Uterus (tissue), 4 donors: ENCODE data around the gene SPSB3. TPM values are rescaled to one million over a fixed set of nuclear protein-coding genes. Genes with fewer than 3 reads are reported as not detected.

Experiments used
- DNase-seq, 2 donors: peaks; one replicate each; pipeline ENCODE4 v3.0.0-alpha.2; 2019 to 2020
- H3K27ac ChIP-seq, 2 donors: fragments of 200-600 bp; sonication (generic); 1 replicate in 1 of 2; 2 replicates in 1 of 2; pipeline ENCODE4 v1.5.1; 2016 to 2018
- H3K27me3 ChIP-seq, 2 donors: fragments of 200-600 bp; sonication (generic); one replicate each; pipeline ENCODE4 v1.5.1; 2018 to 2019; ENCODE audit warnings: control low read depth in 1 of 2
- H3K36me3 ChIP-seq, 2 donors: fragments of 200-600 bp; sonication (generic); one replicate each; pipeline ENCODE4 v1.5.1; 2019; ENCODE audit warnings: control low read depth in 1 of 2
- H3K4me1 ChIP-seq, 2 donors: fragments of 200-600 bp; sonication (generic); one replicate each; pipeline ENCODE4 v1.5.1; 2018 to 2019; ENCODE audit warnings: control low read depth in 1 of 2
- H3K4me3 ChIP-seq, 2 donors: fragments of 200-600 bp; sonication (generic); 1 replicate in 1 of 2; 2 replicates in 1 of 2; pipeline ENCODE4 v1.5.1; 2018 to 2019; ENCODE audit warnings: mild to moderate bottlenecking in 1 of 2
- H3K9me3 ChIP-seq, 2 donors: fragments of 200-600 bp; sonication (generic); one replicate each; pipeline ENCODE4 v1.5.1; 2019; ENCODE audit warnings: control low read depth in 1 of 2
- CTCF ChIP-seq, 4 experiments: fragments of 200-600 bp in 2 of 4; fragments of 450-650 bp in 2 of 4; sonication (generic) in 2 of 4; IDR thresholded peaks; one replicate each; pipeline ENCODE4 v1.5.1; 2016 to 2019; ENCODE audit warnings: antibody characterized with exemption in 4 of 4, mild to moderate bottlenecking in 2 of 4, moderate library complexity in 1 of 4
- POLR2A ChIP-seq, 2 donors: fragments of 450-650 bp; IDR thresholded peaks; one replicate each; pipeline ENCODE4 v1.6.1; 2016; ENCODE audit warnings: antibody characterized with exemption in 2 of 2, mild to moderate bottlenecking in 1 of 2, moderate library complexity in 1 of 2
- intact Hi-C: fragments of 100-400 bp; cut with DNase I; formaldehyde crosslinking; loops from one replicate; pipeline ENCODE4 v1.15.1; 2023; ENCODE audit warnings: low total_unique reads
- microRNA-seq: library from miRNA; unstranded; fragments of <30 nt; microRNA quantifications from one replicate; pipeline ENCODE4, GENCODE V29; 2016; ENCODE audit warnings: borderline microRNAs expressed, borderline replicate concordance
- small RNA-seq: library from RNA; depleted of rRNA; stranded (forward); fragments of <200 nt; gene quantifications from one replicate; pipeline ENCODE3, GENCODE V24; 2016
- total RNA-seq, 4 donors: library from RNA; depleted of rRNA in 3 of 4; stranded (reverse); fragments of >200 nt in 3 of 4; gene quantifications; one replicate each; pipeline versions ENCODE4 v1.1.0 to v1.2.4, GENCODE V29; 2014 to 2023
- donor health status: DM: yes; HTN: yes; CAD: no.

SPSB3 gene
- total RNA-seq, 4 donors from 2014 or later = 24.8 to 67.4 (median 55.8) TPM

DNA sequence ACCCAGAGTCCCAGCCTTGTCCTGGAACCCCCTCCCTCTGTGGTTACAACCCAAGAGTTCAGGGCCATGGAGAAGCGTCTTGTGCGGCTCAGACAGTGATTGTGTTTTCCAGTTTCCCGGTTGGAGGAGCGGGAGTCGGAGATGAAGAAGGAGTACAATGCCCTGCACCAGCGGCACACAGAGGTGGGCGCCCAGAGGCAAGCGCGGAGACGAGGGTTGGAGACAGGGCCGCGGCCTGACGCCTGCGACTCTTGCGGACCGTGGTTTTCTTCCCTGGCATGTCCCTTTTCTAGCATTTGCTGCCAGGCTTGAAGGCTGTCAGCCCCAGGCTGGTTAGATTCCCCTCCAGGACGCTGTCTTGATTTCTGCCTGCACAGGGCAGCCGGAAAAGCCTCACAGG is 53.3 kb downstream of the SPSB3 start:
- H3K4me3 ChIP-seq = no peak overlapping the region
- no peaks in the 10 kb centered on the region for H3K4me1 ChIP-seq
- intact Hi-C loops = no loop called here
- TF ChIP-seq CTCF (IDR thresholded peaks at IDR 0.05) (no peak), POLR2A (IDR thresholded peaks at IDR 0.05) (no peak)
- H3K27ac ChIP-seq = no peak overlapping the region
- no peak for DNase-seq
- H3K9me3 ChIP-seq = no peaks in the 10 kb centered on the region
- no peaks in the 10 kb centered on the region for H3K36me3 ChIP-seq
- H3K27me3 ChIP-seq = no peaks in the 10 kb centered on the region

DNA sequence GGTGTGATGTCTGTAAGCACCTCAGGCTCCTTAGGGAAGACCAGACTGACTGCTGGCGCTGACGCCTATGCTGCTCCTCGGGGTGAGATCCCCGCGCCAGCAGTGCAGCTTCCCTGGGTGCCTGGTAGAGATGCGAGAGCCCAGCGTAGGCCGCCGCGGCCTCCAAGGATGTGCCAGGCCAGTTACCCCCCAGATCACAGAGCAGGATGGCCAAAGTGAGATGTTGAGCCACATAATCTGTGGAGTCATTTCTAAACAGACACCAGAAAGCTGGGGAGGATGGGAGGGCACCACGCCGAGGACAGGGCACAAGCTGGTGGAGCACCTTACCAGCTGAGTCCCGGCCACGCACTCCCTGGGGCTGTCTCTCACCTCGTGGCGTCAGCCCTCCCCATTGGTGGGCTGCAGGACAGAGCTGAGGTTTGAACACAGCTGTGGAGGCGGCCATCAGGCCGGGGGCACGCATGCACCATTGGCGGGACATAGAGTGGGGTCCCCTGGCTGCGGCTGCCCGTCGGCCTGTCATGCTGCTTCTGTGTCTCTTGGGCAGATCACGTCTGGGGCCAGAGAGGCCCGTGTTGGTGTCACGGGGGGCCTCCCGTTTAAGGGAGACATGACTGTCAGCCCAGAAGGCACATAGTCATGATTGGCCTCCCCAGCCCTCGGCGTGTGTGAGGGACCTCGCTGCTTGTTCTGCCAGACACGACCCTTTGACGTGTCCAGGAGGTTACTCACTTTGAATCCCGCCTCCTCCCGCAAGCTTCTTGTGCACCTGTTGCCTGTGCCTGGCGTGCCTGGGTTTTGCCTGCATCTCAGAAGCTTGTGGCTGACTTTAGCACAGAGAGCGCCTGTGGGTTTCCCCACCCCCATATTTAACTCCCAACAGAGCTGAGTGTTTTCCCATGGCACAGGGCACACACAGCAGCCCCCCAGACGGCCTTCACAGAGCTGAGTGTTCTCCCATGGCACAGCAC is 54.4 kb downstream of the SPSB3 start:
- Histone ChIP-seq H3K9me3 (no peaks in the 10 kb centered on the region), H3K36me3 (no peaks in the 10 kb centered on the region), H3K27ac (no peak overlapping the region), H3K4me1 (no peaks in the 10 kb centered on the region), H3K27me3 (no peaks in the 10 kb centered on the region), H3K4me3 (no peak overlapping the region)
- no peak for DNase-seq
- intact Hi-C loops = no loop called here
- TF ChIP-seq POLR2A (IDR thresholded peaks at IDR 0.05) = no peak
- TF ChIP-seq CTCF (IDR thresholded peaks at IDR 0.05) = no peak

Small RNAs within 50 kb of the gene (microRNA-seq; reads per million reads assigned to microRNA genes)
- 1.5 reads per million for gene MIR3177

Small RNAs within 50 kb of the gene (small RNA-seq; reads per million reads assigned to genes)
- not detected for gene MIR3177

Other genes with a start within 250 kb of the SPSB3 start
- 10 to 100 TPM; 24.8 to 45.3 (median 39.3) TPM for gene TMEM204, start 248.9 kb downstream of the SPSB3 start, total RNA-seq
- 10 to 100 TPM in 3 of 4 donors, 1 to 10 TPM in 1; 6.2 to 68.2 (median 34.1) TPM for gene IFT140, start 170.5 kb downstream of the SPSB3 start, total RNA-seq
- gene CRAMP1, start 170.2 kb downstream of the SPSB3 start, total RNA-seq = 10 to 100 TPM in 2 of 4 donors, 1 to 10 TPM in 2; 2.6 to 25.5 (median 8.6) TPM
- gene JPT2, start 104.3 kb downstream of the SPSB3 start, total RNA-seq = 10 to 100 TPM; 10.6 to 59.0 (median 39.6) TPM
- gene MAPK8IP3, start 76.4 kb downstream of the SPSB3 start, total RNA-seq = 100 to 1,000 TPM in 1 of 4 donors, 10 to 100 TPM in 3; 17.4 to 113 (median 77.8) TPM
- 100 to 1,000 TPM in 1 of 4 donors, 10 to 100 TPM in 3; 35.3 to 208 (median 59.7) TPM for gene NME3, start 11.0 kb downstream of the SPSB3 start, total RNA-seq
- 10 to 100 TPM in 2 of 4 donors, 1 to 10 TPM in 2; 2.6 to 28.2 (median 8.0) TPM for gene EME2, start 9.8 kb downstream of the SPSB3 start, total RNA-seq
- 100 to 1,000 TPM in 1 of 4 donors, 10 to 100 TPM in 3; 37.3 to 158 (median 52.5) TPM for gene MRPS34, start 9.4 kb downstream of the SPSB3 start, total RNA-seq
- 10 to 100 TPM; 40.5 to 54.6 (median 47.2) TPM for gene NUBP2, start 389 bp upstream of the SPSB3 start, total RNA-seq
- gene IGFALS, start 11.1 kb upstream of the SPSB3 start, total RNA-seq = 1 to 10 TPM in 1 of 4 donors, under 1 TPM in 1, not detected in 2; 0.49 to 1.2 TPM
- gene HAGH, start 44.3 kb upstream of the SPSB3 start, total RNA-seq = 10 to 100 TPM; 22.9 to 75.3 (median 34.0) TPM
- 100 to 1,000 TPM in 1 of 4 donors, 10 to 100 TPM in 2, 1 to 10 TPM in 1; 3.5 to 115 (median 22.2) TPM for gene FAHD1, start 44.6 kb upstream of the SPSB3 start, total RNA-seq
- gene MEIOB, start 89.6 kb upstream of the SPSB3 start, total RNA-seq = under 1 TPM in 2 of 4 donors, not detected in 2; 0.48 to 0.76 TPM
- gene HS3ST6, start 135.8 kb upstream of the SPSB3 start, total RNA-seq = not detected
- gene MSRB1, start 160.6 kb upstream of the SPSB3 start, total RNA-seq = 10 to 100 TPM in 2 of 4 donors, 1 to 10 TPM in 2; 5.6 to 21.2 (median 11.9) TPM
- under 1 TPM in 1 of 4 donors, not detected in 3; 0.14 TPM for gene RPL3L, start 172.1 kb upstream of the SPSB3 start, total RNA-seq
- 100 to 1,000 TPM in 1 of 4 donors, 10 to 100 TPM in 3; 50.1 to 532 (median 78.0) TPM for gene NDUFB10, start 177.0 kb upstream of the SPSB3 start, total RNA-seq
- gene RPS2, start 182.3 kb upstream of the SPSB3 start, total RNA-seq = 1,000 to 10,000 TPM in 3 of 4 donors, 100 to 1,000 TPM in 1; 982 to 2,205 (median 1,458) TPM
- gene RNF151, start 184.3 kb upstream of the SPSB3 start, total RNA-seq = not detected
- gene TBL3, start 189.5 kb upstream of the SPSB3 start, total RNA-seq = 10 to 100 TPM in 3 of 4 donors, 1 to 10 TPM in 1; 4.1 to 46.6 (median 27.4) TPM
- 1 to 10 TPM in 1 of 4 donors, not detected in 3; 1.0 TPM for gene NOXO1, start 198.9 kb upstream of the SPSB3 start, total RNA-seq
- gene GFER, start 201.6 kb upstream of the SPSB3 start, total RNA-seq = 10 to 100 TPM in 1 of 4 donors, 1 to 10 TPM in 3; 2.6 to 20.8 (median 6.6) TPM
- 1 to 10 TPM in 1 of 4 donors, not detected in 3; 1.5 TPM for gene SYNGR3, start 207.4 kb upstream of the SPSB3 start, total RNA-seq
- gene ZNF598, start 227.2 kb upstream of the SPSB3 start, total RNA-seq = 10 to 100 TPM; 16.9 to 50.0 (median 34.6) TPM
- 1 to 10 TPM in 1 of 4 donors, not detected in 3; 1.5 TPM for gene NPW, start 237.2 kb upstream of the SPSB3 start, total RNA-seq
- 10 to 100 TPM; 10.3 to 97.1 (median 33.1) TPM for gene NHERF2, start 244.3 kb upstream of the SPSB3 start, total RNA-seq